Fibroblast of lung (primary cell): ENCODE results near the gene GPR68. TPM values are rescaled to one million over a fixed set of nuclear protein-coding genes. Genes with fewer than 3 reads are reported as not detected.

Source experiments
- DNase-seq, 2 donors: peaks; one replicate each; pipeline versions ENCODE4 v3.0.0 to v3.0.0-alpha.2; 2010; ENCODE audit warnings: low read depth in 2 of 2
- H2AFZ ChIP-seq: 2 replicates; pipeline ENCODE4 v1.5.1; 2012; ENCODE audit warnings: low read length, control low read depth, inconsistent platforms
- H3K27ac ChIP-seq: 2 replicates; pipeline ENCODE4 v1.5.1; 2011; ENCODE audit warnings: low read length, control low read depth; ENCODE audit not compliant: insufficient read depth
- H3K27me3 ChIP-seq: 2 replicates; pipeline ENCODE4 v1.5.1; 2011; ENCODE audit warnings: mild to moderate bottlenecking, low read length; ENCODE audit not compliant: control insufficient read depth, insufficient read depth
- H3K36me3 ChIP-seq: 2 replicates; pipeline ENCODE4 v1.5.1; 2011; ENCODE audit warnings: low read length; ENCODE audit not compliant: control insufficient read depth, insufficient read depth
- H3K4me1 ChIP-seq: 2 replicates; pipeline ENCODE4 v1.5.1; 2011; ENCODE audit warnings: low read length; ENCODE audit not compliant: control insufficient read depth, insufficient read depth; ENCODE audit errors: extremely low read depth
- H3K4me2 ChIP-seq: 2 replicates; pipeline ENCODE4 v1.5.1; 2011; ENCODE audit warnings: low read length, control low read depth; ENCODE audit not compliant: insufficient read depth; ENCODE audit errors: extremely low read depth
- H3K4me3 ChIP-seq, 4 experiments: fragments of 200-600 bp in 1 of 4; sonication (generic) in 1 of 4; replicated peaks in 1 of 4; 2 replicates each; pipeline ENCODE4 v1.5.1; 2011 to 2016; ENCODE audit warnings: low read length in 4 of 4, low read depth in 3 of 4, mild to moderate bottlenecking in 3 of 4, control low read depth in 2 of 4, inconsistent platforms in 1 of 4, mixed read lengths in 1 of 4; ENCODE audit not compliant: insufficient read depth in 1 of 4; ENCODE audit errors: control extremely low read depth in 1 of 4
- H3K79me2 ChIP-seq: 2 replicates; pipeline ENCODE4 v1.5.1; 2012; ENCODE audit warnings: mild to moderate bottlenecking, low read length, inconsistent platforms; ENCODE audit not compliant: control insufficient read depth, insufficient read depth
- H3K9ac ChIP-seq: 2 replicates; pipeline ENCODE4 v1.5.1; 2011; ENCODE audit warnings: mild to moderate bottlenecking, low read length, control low read depth; ENCODE audit not compliant: insufficient read depth
- H3K9me3 ChIP-seq: 2 replicates; pipeline ENCODE4 v1.5.1; 2012; ENCODE audit warnings: low read depth, low read length; ENCODE audit not compliant: control insufficient read depth, insufficient read depth
- H4K20me1 ChIP-seq: 2 replicates; pipeline ENCODE4 v1.5.1; 2011; ENCODE audit warnings: low read length; ENCODE audit not compliant: control insufficient read depth, insufficient read depth; ENCODE audit errors: extremely low read depth
- EZH2 ChIP-seq: IDR thresholded peaks from 2 replicates; pipeline ENCODE4 v1.5.1; 2012; ENCODE audit warnings: low read length, control low read depth, mild to moderate bottlenecking; ENCODE audit errors: missing control alignments
- polyA plus RNA-seq, 2 donors: library from polyadenylated mRNA; depleted of rRNA in 1 of 2; stranded (reverse) in 1 of 2; unstranded in 1 of 2; fragments of >200 nt; gene quantifications; 2 replicates each; pipeline ENCODE4 v1.2.1, GENCODE V29; 2011 to 2012; ENCODE audit warnings: missing spikeins in 1 of 2
- total RNA-seq: library from RNA; depleted of rRNA; stranded (reverse); fragments of >200 nt; gene quantifications from 2 replicates; pipeline ENCODE4 v1.2.1, GENCODE V29; 2014
- TF ChIP-seq, protein P1 (sequence below), 2 donors: IDR thresholded peaks in 1 of 2; conservative IDR thresholded peaks in 1 of 2; 1 replicate in 1 of 2; 2 replicates in 1 of 2; pipeline ENCODE4 v1.5.1; 2011 to 2012; ENCODE audit warnings: low read length in 2 of 2, control low read depth in 1 of 2, inconsistent platforms in 1 of 2, low read depth in 1 of 2, mild to moderate bottlenecking in 1 of 2

GPR68 gene
- total and polyA plus RNA-seq, 2 donors (not counting 1 experiment from before 2014, with no cell fraction given), result 0.37 to 0.66 TPM

DNA sequence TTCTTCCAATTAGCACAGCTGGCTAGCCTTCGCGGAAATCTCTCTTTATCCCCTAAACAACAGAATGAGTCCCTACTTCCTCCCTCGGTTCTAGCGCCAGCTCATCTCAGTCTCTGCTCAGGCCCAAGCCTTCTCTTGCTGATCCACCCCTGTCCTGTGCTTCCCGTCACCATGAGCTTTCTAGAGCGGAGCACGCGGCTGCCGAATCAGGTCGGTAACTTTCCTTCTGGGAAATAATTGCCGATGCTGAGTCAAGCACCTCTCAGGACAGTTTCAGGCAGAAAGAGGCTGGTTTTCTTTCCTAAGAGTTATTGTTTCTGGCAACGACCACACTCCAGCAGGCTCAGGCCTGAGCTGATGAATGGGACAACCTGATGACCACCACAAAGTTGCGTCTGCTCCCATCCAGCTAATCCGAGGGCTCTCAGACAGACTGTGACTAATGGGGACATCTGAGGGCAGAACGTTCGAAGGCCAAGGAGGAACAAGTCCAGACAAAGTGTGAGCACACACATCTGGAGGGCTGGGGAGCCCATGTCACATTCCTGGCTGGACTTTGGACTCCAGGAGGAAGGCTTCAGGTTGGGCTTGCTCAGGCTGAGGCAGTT is 13.6 kb upstream of the GPR68 start:
- H2AFZ ChIP-seq, result peak overlapping the region; percentile 26
- no peak overlapping the region for H3K27ac ChIP-seq
- no peaks in the 10 kb centered on the region for H3K79me2 ChIP-seq
- H3K4me1 ChIP-seq, result no peaks in the 10 kb centered on the region
- H3K36me3 ChIP-seq, result no peaks in the 10 kb centered on the region
- H3K27me3 ChIP-seq, result no peaks in the 10 kb centered on the region
- no peaks in the 10 kb centered on the region for H3K9me3 ChIP-seq
- DNase-seq, result peak; percentile 40 to 86
- H4K20me1 ChIP-seq, result no peaks in the 10 kb centered on the region
- H3K4me3 ChIP-seq, result no peak overlapping the region
- H3K4me2 ChIP-seq, result no peak overlapping the region
- H3K9ac ChIP-seq, result no peak overlapping the region
- TF ChIP-seq, protein P1, sequence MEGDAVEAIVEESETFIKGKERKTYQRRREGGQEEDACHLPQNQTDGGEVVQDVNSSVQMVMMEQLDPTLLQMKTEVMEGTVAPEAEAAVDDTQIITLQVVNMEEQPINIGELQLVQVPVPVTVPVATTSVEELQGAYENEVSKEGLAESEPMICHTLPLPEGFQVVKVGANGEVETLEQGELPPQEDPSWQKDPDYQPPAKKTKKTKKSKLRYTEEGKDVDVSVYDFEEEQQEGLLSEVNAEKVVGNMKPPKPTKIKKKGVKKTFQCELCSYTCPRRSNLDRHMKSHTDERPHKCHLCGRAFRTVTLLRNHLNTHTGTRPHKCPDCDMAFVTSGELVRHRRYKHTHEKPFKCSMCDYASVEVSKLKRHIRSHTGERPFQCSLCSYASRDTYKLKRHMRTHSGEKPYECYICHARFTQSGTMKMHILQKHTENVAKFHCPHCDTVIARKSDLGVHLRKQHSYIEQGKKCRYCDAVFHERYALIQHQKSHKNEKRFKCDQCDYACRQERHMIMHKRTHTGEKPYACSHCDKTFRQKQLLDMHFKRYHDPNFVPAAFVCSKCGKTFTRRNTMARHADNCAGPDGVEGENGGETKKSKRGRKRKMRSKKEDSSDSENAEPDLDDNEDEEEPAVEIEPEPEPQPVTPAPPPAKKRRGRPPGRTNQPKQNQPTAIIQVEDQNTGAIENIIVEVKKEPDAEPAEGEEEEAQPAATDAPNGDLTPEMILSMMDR (conservative IDR thresholded peaks at IDR 0.05 in 1 of 2, IDR thresholded peaks at IDR 0.05 in 1 of 2; ENCODE audit: low read depth in 1 of 2, low read length in 2 of 2), result no peak
- no peak for TF ChIP-seq EZH2

DNA sequence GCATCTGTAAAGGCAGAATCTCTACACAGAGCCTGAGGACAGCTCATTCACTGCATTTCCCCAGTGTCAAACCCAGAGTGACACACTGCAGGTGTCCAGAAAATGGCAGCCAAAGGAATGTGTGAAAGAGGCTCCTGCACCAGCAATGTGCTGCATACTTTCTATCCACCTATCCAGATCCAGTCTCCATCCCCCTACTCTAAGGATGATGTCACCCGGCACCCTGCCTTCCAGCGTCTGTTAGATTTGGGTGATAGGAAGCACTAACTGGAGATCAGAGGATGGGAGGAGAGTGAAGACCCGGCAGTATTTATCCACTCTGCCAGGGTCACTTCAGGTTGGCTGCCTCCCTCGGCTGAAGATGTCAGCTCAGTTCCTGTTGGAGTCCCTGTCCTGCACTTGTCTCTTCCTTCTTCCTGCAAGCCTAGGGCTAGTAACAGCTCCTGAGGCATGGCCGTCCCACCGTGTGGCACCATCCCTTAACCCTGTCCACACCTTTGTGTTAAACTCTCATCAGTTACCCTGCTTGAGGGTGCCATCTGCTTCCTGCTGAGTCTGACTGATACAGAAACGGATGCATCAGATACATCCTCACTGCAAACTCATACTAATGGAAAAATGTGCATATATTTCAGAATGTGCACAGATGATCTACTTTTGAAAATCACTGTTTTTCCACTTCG is 13.0 kb upstream of the GPR68 start:
- no peaks in the 10 kb centered on the region for H3K4me1 ChIP-seq
- H3K27ac ChIP-seq, result no peak overlapping the region

DNA sequence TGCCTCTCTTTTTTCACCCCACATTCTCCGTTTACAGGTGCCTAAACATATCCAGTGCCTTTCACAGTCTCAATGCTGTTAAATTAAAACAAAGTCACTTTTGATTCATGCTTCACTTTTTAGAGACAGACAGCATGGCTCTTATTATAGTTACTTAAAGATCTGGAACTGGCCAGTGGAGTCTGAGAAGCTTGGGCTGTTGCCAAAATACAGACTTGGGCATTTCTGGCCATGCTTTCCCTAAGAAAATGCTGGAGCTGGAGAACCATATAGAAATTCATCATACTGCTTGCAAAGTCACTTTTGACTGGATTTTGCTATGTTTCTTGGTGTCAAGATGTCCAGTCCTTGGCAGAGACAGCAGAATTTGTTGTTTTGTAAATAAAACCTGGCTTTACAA is 12.2 kb upstream of the GPR68 start:
- Histone ChIP-seq H3K9ac (no peak overlapping the region), H3K36me3 (no peaks in the 10 kb centered on the region), H3K79me2 (no peaks in the 10 kb centered on the region), H3K4me1 (no peaks in the 10 kb centered on the region), H3K9me3 (no peaks in the 10 kb centered on the region), H3K27ac (no peak overlapping the region), H3K4me2 (no peak overlapping the region), H4K20me1 (no peaks in the 10 kb centered on the region), H2AFZ (no peak overlapping the region), H3K4me3 (no peak overlapping the region), H3K27me3 (no peaks in the 10 kb centered on the region)
- no peak for TF ChIP-seq EZH2
- TF ChIP-seq, protein P1 (conservative IDR thresholded peaks at IDR 0.05 in 1 of 2, IDR thresholded peaks at IDR 0.05 in 1 of 2; ENCODE audit: low read depth in 1 of 2, low read length in 2 of 2), result no peak
- DNase-seq, result no peak

More for the DNA sequence above, 13.0 kb upstream of the GPR68 start:
- no peak for DNase-seq
- H3K36me3 ChIP-seq, result no peaks in the 10 kb centered on the region
- H3K27me3 ChIP-seq, result no peaks in the 10 kb centered on the region
- H3K4me3 ChIP-seq, result no peak overlapping the region
- H3K4me2 ChIP-seq, result no peak overlapping the region
- H2AFZ ChIP-seq, result no peak overlapping the region
- TF ChIP-seq, protein P1 (conservative IDR thresholded peaks at IDR 0.05 in 1 of 2, IDR thresholded peaks at IDR 0.05 in 1 of 2; ENCODE audit: low read depth in 1 of 2, low read length in 2 of 2), result no peak
- no peak for TF ChIP-seq EZH2
- H3K9me3 ChIP-seq, result no peaks in the 10 kb centered on the region
- no peak overlapping the region for H3K9ac ChIP-seq
- no peaks in the 10 kb centered on the region for H3K79me2 ChIP-seq
- no peaks in the 10 kb centered on the region for H4K20me1 ChIP-seq
